ENCODE results near the gene SCYL1.
A peak's percentile ranks its signal among the peaks of the same experiment; 100 is the strongest.

Gene SCYL1

GRCh38 chr11:65546217-65546958 lies 21.5 kb downstream of the SCYL1 start:
- Histone ChIP-seq H3K27me3 (ENCODE audit: control insufficient read depth, insufficient read depth, low read length) (peaks cover 69% of the 10 kb centered on the region), H3K9ac (ENCODE audit: low read depth, low read length) (no peak overlapping the region), H3K4me3 (ENCODE audit: low read depth, low read length) (peak overlapping the region; percentile 64)

GRCh38 chr11:65547446-65548125 lies 22.7 kb downstream of the SCYL1 start:
- peak overlapping the region; percentile 43 for H3K4me3 ChIP-seq (ENCODE audit: low read depth, low read length)
- H3K9me3 ChIP-seq (ENCODE audit: control insufficient read depth, insufficient read depth, low read length): no peaks in the 10 kb centered on the region
- no peak overlapping the region for H3K9ac ChIP-seq (ENCODE audit: low read depth, low read length)
- H3K4me1 ChIP-seq (ENCODE audit: control insufficient read depth, insufficient read depth, low read length): peaks cover 4% of the 10 kb centered on the region
- no peaks in the 10 kb centered on the region for H3K36me3 ChIP-seq (ENCODE audit: control insufficient read depth, insufficient read depth, low read length)
- H3K27me3 ChIP-seq (ENCODE audit: control insufficient read depth, insufficient read depth, low read length): peaks cover 70% of the 10 kb centered on the region

More at GRCh38 chr11:65546217-65546958, 21.5 kb downstream of the SCYL1 start:
- no peaks in the 10 kb centered on the region for H3K36me3 ChIP-seq (ENCODE audit: control insufficient read depth, insufficient read depth, low read length)
- H3K4me1 ChIP-seq (ENCODE audit: control insufficient read depth, insufficient read depth, low read length): peaks cover under 1% of the 10 kb centered on the region
- no peaks in the 10 kb centered on the region for H3K9me3 ChIP-seq (ENCODE audit: control insufficient read depth, insufficient read depth, low read length)

- peaks cover 65% of the 10 kb centered on the region for H3K27me3 ChIP-seq (ENCODE audit: control insufficient read depth, insufficient read depth, low read length)
- H3K9ac ChIP-seq (ENCODE audit: low read depth, low read length): no peak overlapping the region
- no peak overlapping the region for H3K4me3 ChIP-seq (ENCODE audit: low read depth, low read length)
- H3K4me1 ChIP-seq (ENCODE audit: control insufficient read depth, insufficient read depth, low read length): peaks cover 6% of the 10 kb centered on the region
- H3K9me3 ChIP-seq (ENCODE audit: control insufficient read depth, insufficient read depth, low read length): no peaks in the 10 kb centered on the region
- H3K36me3 ChIP-seq (ENCODE audit: control insufficient read depth, insufficient read depth, low read length): no peaks in the 10 kb centered on the region
Observed at GRCh38 chr11:65548395-65548794, 23.5 kb downstream of the SCYL1 start.

GRCh38 chr11:65549096-65549495 lies 24.2 kb downstream of the SCYL1 start:
- no peaks in the 10 kb centered on the region for H3K9me3 ChIP-seq (ENCODE audit: control insufficient read depth, insufficient read depth, low read length)
- H3K4me1 ChIP-seq (ENCODE audit: control insufficient read depth, insufficient read depth, low read length): peaks cover 6% of the 10 kb centered on the region
- H3K9ac ChIP-seq (ENCODE audit: low read depth, low read length): no peak overlapping the region
- peaks cover 61% of the 10 kb centered on the region for H3K27me3 ChIP-seq (ENCODE audit: control insufficient read depth, insufficient read depth, low read length)
- no peak overlapping the region for H3K4me3 ChIP-seq (ENCODE audit: low read depth, low read length)
- no peaks in the 10 kb centered on the region for H3K36me3 ChIP-seq (ENCODE audit: control insufficient read depth, insufficient read depth, low read length)

- peak overlapping the region; percentile 20 for H3K4me3 ChIP-seq (ENCODE audit: low read depth, low read length)
- peaks cover 62% of the 10 kb centered on the region for H3K27me3 ChIP-seq (ENCODE audit: control insufficient read depth, insufficient read depth, low read length)
- no peaks in the 10 kb centered on the region for H3K9me3 ChIP-seq (ENCODE audit: control insufficient read depth, insufficient read depth, low read length)
- H3K4me1 ChIP-seq (ENCODE audit: control insufficient read depth, insufficient read depth, low read length): peaks cover 6% of the 10 kb centered on the region
- no peaks in the 10 kb centered on the region for H3K36me3 ChIP-seq (ENCODE audit: control insufficient read depth, insufficient read depth, low read length)
- H3K9ac ChIP-seq (ENCODE audit: low read depth, low read length): no peak overlapping the region
Observed at GRCh38 chr11:65551572-65552387, 26.9 kb downstream of the SCYL1 start.

- Histone ChIP-seq H3K9me3 (ENCODE audit: control insufficient read depth, insufficient read depth, low read length) (no peaks in the 10 kb centered on the region), H3K9ac (ENCODE audit: low read depth, low read length) (no peak overlapping the region), H3K27me3 (ENCODE audit: control insufficient read depth, insufficient read depth, low read length) (peaks cover 65% of the 10 kb centered on the region), H3K4me3 (ENCODE audit: low read depth, low read length) (no peak overlapping the region), H3K4me1 (ENCODE audit: control insufficient read depth, insufficient read depth, low read length) (peaks cover 6% of the 10 kb centered on the region), H3K36me3 (ENCODE audit: control insufficient read depth, insufficient read depth, low read length) (no peaks in the 10 kb centered on the region)
Observed at GRCh38 chr11:65552388-65552951, 27.6 kb downstream of the SCYL1 start.

GRCh38 chr11:65553301-65554001 lies 28.6 kb downstream of the SCYL1 start:
- H3K36me3 ChIP-seq (ENCODE audit: control insufficient read depth, insufficient read depth, low read length): no peaks in the 10 kb centered on the region
- H3K27me3 ChIP-seq (ENCODE audit: control insufficient read depth, insufficient read depth, low read length): peaks cover 56% of the 10 kb centered on the region
- H3K9ac ChIP-seq (ENCODE audit: low read depth, low read length): no peak overlapping the region
- H3K9me3 ChIP-seq (ENCODE audit: control insufficient read depth, insufficient read depth, low read length): no peaks in the 10 kb centered on the region
- H3K4me1 ChIP-seq (ENCODE audit: control insufficient read depth, insufficient read depth, low read length): peaks cover 6% of the 10 kb centered on the region
- H3K4me3 ChIP-seq (ENCODE audit: low read depth, low read length): peak overlapping the region; percentile 52

GRCh38 chr11:65554057-65554818 lies 29.4 kb downstream of the SCYL1 start:
- H3K4me3 ChIP-seq (ENCODE audit: low read depth, low read length): peak overlapping the region; percentile 52
- H3K9ac ChIP-seq (ENCODE audit: low read depth, low read length): no peak overlapping the region
- peaks cover 6% of the 10 kb centered on the region for H3K4me1 ChIP-seq (ENCODE audit: control insufficient read depth, insufficient read depth, low read length)
- H3K36me3 ChIP-seq (ENCODE audit: control insufficient read depth, insufficient read depth, low read length): no peaks in the 10 kb centered on the region
- H3K27me3 ChIP-seq (ENCODE audit: control insufficient read depth, insufficient read depth, low read length): peaks cover 54% of the 10 kb centered on the region
- no peaks in the 10 kb centered on the region for H3K9me3 ChIP-seq (ENCODE audit: control insufficient read depth, insufficient read depth, low read length)

GRCh38 chr11:65554842-65555430 lies 30.1 kb downstream of the SCYL1 start:
- H3K4me3 ChIP-seq (ENCODE audit: low read depth, low read length): no peak overlapping the region
- H3K9ac ChIP-seq (ENCODE audit: low read depth, low read length): no peak overlapping the region
- H3K4me1 ChIP-seq (ENCODE audit: control insufficient read depth, insufficient read depth, low read length): peaks cover 6% of the 10 kb centered on the region
- H3K9me3 ChIP-seq (ENCODE audit: control insufficient read depth, insufficient read depth, low read length): no peaks in the 10 kb centered on the region
- H3K36me3 ChIP-seq (ENCODE audit: control insufficient read depth, insufficient read depth, low read length): no peaks in the 10 kb centered on the region
- H3K27me3 ChIP-seq (ENCODE audit: control insufficient read depth, insufficient read depth, low read length): peaks cover 56% of the 10 kb centered on the region

GRCh38 chr11:65555693-65556231 lies 30.9 kb downstream of the SCYL1 start:
- Histone ChIP-seq H3K4me1 (ENCODE audit: control insufficient read depth, insufficient read depth, low read length) (peaks cover 6% of the 10 kb centered on the region), H3K9ac (ENCODE audit: low read depth, low read length) (no peak overlapping the region), H3K4me3 (ENCODE audit: low read depth, low read length) (no peak overlapping the region), H3K27me3 (ENCODE audit: control insufficient read depth, insufficient read depth, low read length) (peaks cover 63% of the 10 kb centered on the region), H3K9me3 (ENCODE audit: control insufficient read depth, insufficient read depth, low read length) (no peaks in the 10 kb centered on the region), H3K36me3 (ENCODE audit: control insufficient read depth, insufficient read depth, low read length) (no peaks in the 10 kb centered on the region)

Measured in iPS-15b (cell line).